IgD-negative memory B cell (primary cell): ENCODE measurements around the gene PROK1. TPM values are rescaled to one million over a fixed set of nuclear protein-coding genes. Genes with fewer than 3 reads are reported as not detected.
A peak's percentile ranks its signal among the peaks of the same experiment; 100 is the strongest.

Source experiments
- H3K27ac Mint-ChIP-seq, 3 donors: one replicate each; pipeline ENCODE4 v1.8.0; 2020 to 2022; ENCODE audit warnings: mild to moderate bottlenecking in 3 of 3, mixed read lengths in 3 of 3, moderate library complexity in 1 of 3
- H3K27me3 Mint-ChIP-seq: one replicate; pipeline ENCODE4 v1.8.0; 2021; ENCODE audit warnings: mixed read lengths
- H3K36me3 Mint-ChIP-seq: one replicate; pipeline ENCODE4 v1.8.0; 2020; ENCODE audit warnings: mild to moderate bottlenecking, mixed read lengths
- H3K4me1 Mint-ChIP-seq, 3 donors: one replicate each; pipeline ENCODE4 v1.8.0; 2020 to 2022; ENCODE audit warnings: mixed read lengths in 3 of 3, mild to moderate bottlenecking in 1 of 3
- H3K4me3 Mint-ChIP-seq, 4 donors: one replicate each; pipeline ENCODE4 v1.8.0; 2020 to 2022; ENCODE audit warnings: mild to moderate bottlenecking in 4 of 4, mixed read lengths in 4 of 4, moderate library complexity in 3 of 4
- H3K9me3 Mint-ChIP-seq, 3 donors: one replicate each; pipeline ENCODE4 v1.8.0; 2020 to 2021; ENCODE audit warnings: mixed read lengths in 3 of 3, mild to moderate bottlenecking in 1 of 3
- polyA plus RNA-seq: library from polyadenylated mRNA; unstranded; fragments of 300-500 nt; fragmentation: Illumina TruSeq; gene quantifications from one replicate; pipeline ENCODE4 v1.2.3, GENCODE V29; 2021

The PROK1 gene
- polyA plus RNA-seq, 1 donor from 2014 or later, result not detected

- Mint-ChIP-seq H3K27me3 (peaks cover 10% of the 10 kb centered on the region), H3K27ac (no peak overlapping the region), H3K4me1 (no peaks in the 10 kb centered on the region), H3K36me3 (peaks cover 5% of the 10 kb centered on the region), H3K4me3 (no peak overlapping the region), H3K9me3 (no peaks in the 10 kb centered on the region)
Observed at GRCh38 chr1:110482662-110483307, 31.8 kb downstream of the PROK1 start.

DNA sequence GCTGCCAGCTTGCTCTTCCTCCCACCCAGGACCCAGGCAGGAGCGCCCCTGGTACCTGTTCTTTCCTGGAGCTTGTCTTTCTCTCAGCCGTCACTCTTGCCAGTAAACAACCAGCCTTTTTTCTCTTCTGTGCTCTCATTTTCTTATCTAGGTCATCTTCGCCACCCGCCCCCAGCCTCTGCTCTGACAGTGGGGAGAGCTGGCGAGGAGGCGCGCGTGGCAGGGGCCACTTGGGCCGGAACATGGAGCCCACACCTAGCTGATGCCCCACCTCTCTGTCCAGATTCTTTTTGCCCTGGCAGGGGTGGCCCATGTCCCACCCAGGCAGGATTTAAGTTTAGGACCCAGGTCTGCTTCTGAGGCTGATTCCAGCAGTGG is 32.3 kb downstream of the PROK1 start:
- no peaks in the 10 kb centered on the region for H3K4me1 Mint-ChIP-seq
- H3K27me3 Mint-ChIP-seq, result peaks cover 10% of the 10 kb centered on the region
- H3K9me3 Mint-ChIP-seq, result no peaks in the 10 kb centered on the region
- H3K4me3 Mint-ChIP-seq, result no peak overlapping the region
- H3K27ac Mint-ChIP-seq, result peak overlapping the region in 1 of 3 donors; percentile 16
- H3K36me3 Mint-ChIP-seq, result peaks cover 5% of the 10 kb centered on the region

GRCh38 chr1:110484801-110485200 is 33.9 kb downstream of the PROK1 start:
- no peaks in the 10 kb centered on the region for H3K4me1 Mint-ChIP-seq
- no peak overlapping the region for H3K4me3 Mint-ChIP-seq
- no peaks in the 10 kb centered on the region for H3K9me3 Mint-ChIP-seq
- H3K36me3 Mint-ChIP-seq, result peaks cover 4% of the 10 kb centered on the region
- H3K27me3 Mint-ChIP-seq, result peaks cover 10% of the 10 kb centered on the region
- no peak overlapping the region for H3K27ac Mint-ChIP-seq

DNA sequence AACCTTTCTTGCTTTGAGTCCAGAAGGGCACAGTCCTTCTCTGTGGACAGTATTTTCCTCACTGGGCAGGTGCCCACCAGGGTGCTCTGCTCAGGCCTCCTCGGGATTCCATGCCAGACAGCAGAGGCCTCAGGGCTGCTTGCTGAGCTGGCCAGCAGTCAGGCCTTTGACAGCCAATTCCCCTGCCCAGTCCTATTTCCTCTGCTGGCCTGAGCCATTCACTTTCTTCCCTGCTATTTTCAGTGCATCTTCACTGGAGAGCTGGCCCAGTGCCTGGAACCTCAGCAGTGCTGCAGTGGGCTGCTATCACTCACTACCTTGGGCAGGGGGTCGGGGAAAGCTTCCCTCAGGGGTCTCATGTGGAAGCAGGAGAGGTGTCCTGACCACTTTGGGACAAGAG is 34.8 kb downstream of the PROK1 start:
- Mint-ChIP-seq H3K4me3 (no peak overlapping the region), H3K27ac (no peak overlapping the region), H3K4me1 (no peaks in the 10 kb centered on the region), H3K27me3 (peaks cover 8% of the 10 kb centered on the region), H3K36me3 (no peaks in the 10 kb centered on the region), H3K9me3 (no peaks in the 10 kb centered on the region)

- Mint-ChIP-seq H3K27me3 (peaks cover 8% of the 10 kb centered on the region), H3K27ac (no peak overlapping the region)
Observed at GRCh38 chr1:110487726-110488125, 36.8 kb downstream of the PROK1 start.

DNA sequence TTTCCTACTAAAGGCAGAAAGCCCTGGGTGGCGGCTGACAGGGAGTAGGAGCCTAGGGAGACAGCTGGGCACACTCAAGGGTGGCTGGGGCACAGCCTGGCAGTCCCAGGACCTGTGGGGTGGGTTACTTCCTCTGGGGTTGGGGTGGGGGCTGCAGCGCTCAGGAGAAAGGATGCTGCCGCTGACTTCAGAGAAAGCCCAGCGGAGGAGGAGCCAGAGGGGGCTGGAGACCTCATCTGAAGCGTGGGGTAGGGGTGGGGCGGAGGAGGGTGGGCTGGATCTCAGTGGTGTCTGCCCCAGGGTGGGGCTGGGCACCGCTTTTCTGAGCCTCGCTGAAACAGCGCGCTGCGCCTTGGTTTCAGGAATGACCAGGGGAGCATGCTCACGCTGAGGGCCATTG is 37.2 kb downstream of the PROK1 start:
- Mint-ChIP-seq H3K4me3 (no peak overlapping the region), H3K4me1 (no peaks in the 10 kb centered on the region), H3K36me3 (no peaks in the 10 kb centered on the region), H3K27ac (no peak overlapping the region), H3K9me3 (no peaks in the 10 kb centered on the region), H3K27me3 (peaks cover 6% of the 10 kb centered on the region)

More at GRCh38 chr1:110487726-110488125, 36.8 kb downstream of the PROK1 start:
- no peak overlapping the region for H3K4me3 Mint-ChIP-seq
- no peaks in the 10 kb centered on the region for H3K9me3 Mint-ChIP-seq
- no peaks in the 10 kb centered on the region for H3K4me1 Mint-ChIP-seq
- H3K36me3 Mint-ChIP-seq, result no peaks in the 10 kb centered on the region

DNA sequence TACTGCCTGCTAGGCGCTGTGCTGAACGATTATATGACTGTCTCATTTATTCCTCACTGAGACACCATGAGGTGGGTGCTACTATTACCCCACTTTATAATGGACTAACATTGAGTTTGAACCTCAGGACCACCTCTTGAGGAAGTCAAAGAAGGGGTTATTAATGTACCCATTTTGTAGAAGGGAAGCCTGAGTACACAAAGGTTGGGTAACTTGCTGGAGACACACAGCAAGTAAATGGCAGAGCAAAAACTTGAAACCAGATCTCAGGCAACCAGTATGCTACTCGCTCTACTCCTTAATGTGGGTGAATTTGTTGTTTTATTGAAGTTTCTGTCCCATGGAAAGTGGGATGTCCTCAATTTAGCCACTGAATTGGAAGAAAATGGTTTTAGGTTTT is 37.9 kb downstream of the PROK1 start:
- Mint-ChIP-seq H3K4me1 (no peaks in the 10 kb centered on the region), H3K4me3 (no peak overlapping the region), H3K36me3 (no peaks in the 10 kb centered on the region), H3K27ac (peak overlapping the region in 1 of 3 donors; percentile 24), H3K9me3 (no peaks in the 10 kb centered on the region), H3K27me3 (peaks cover 2% of the 10 kb centered on the region)

DNA sequence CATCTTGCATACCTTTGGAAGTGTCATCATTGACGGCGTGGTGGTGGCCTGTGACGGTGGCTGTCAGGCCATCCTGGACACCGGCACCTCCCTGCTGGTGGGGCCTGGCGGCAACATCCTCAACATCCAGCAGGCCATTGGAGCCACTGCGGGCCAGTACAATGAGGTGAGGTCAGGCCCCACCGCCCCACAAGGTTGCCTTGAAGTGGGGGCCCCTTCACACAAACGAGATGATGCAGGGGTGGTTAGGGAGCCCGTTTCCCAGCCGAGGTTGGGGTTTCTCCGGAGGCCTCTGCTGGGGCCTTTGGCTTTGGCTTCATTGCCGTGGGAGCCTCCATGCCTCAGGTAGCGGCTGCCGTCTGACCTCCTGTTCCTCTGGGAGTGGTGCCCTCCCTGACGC is 38.5 kb downstream of the PROK1 start:
- no peak overlapping the region for H3K4me3 Mint-ChIP-seq
- peaks cover 2% of the 10 kb centered on the region for H3K27me3 Mint-ChIP-seq
- H3K36me3 Mint-ChIP-seq, result no peaks in the 10 kb centered on the region
- no peaks in the 10 kb centered on the region for H3K4me1 Mint-ChIP-seq
- no peak overlapping the region for H3K27ac Mint-ChIP-seq
- H3K9me3 Mint-ChIP-seq, result no peaks in the 10 kb centered on the region

GRCh38 chr1:110489973-110490542 is 39.1 kb downstream of the PROK1 start:
- H3K27me3 Mint-ChIP-seq, result peaks cover 1% of the 10 kb centered on the region
- H3K36me3 Mint-ChIP-seq, result no peaks in the 10 kb centered on the region
- no peaks in the 10 kb centered on the region for H3K4me1 Mint-ChIP-seq

GRCh38 chr1:110490791-110491451 is 40.0 kb downstream of the PROK1 start:
- H3K9me3 Mint-ChIP-seq, result no peaks in the 10 kb centered on the region
- no peak overlapping the region for H3K4me3 Mint-ChIP-seq
- peak overlapping the region in 1 of 3 donors; percentile 9 for H3K27ac Mint-ChIP-seq
- no peaks in the 10 kb centered on the region for H3K27me3 Mint-ChIP-seq
- H3K4me1 Mint-ChIP-seq, result no peaks in the 10 kb centered on the region
- no peaks in the 10 kb centered on the region for H3K36me3 Mint-ChIP-seq

More at GRCh38 chr1:110489973-110490542, 39.1 kb downstream of the PROK1 start:
- Mint-ChIP-seq H3K4me3 (no peak overlapping the region), H3K27ac (no peak overlapping the region), H3K9me3 (no peaks in the 10 kb centered on the region)

DNA sequence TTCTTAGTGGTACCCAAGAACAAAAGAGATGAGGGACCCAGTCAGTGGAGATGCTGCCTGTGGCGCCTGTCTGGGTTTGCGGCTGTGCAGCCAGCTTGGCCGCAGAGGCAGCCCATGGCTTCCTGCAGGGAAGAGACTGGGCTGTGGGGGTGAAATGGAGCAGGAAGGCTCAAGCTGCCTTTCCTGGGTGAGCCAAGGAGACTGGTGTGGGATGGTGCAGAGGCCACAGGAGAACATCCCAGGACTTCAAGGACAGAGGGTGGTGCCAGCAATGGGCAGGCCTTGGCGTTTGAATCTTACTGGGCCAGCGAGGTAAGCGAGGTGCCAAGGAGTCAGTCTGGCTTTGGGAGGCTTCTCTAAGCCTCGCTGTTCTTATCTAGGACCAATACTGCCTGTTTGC is 41.6 kb downstream of the PROK1 start:
- no peaks in the 10 kb centered on the region for H3K36me3 Mint-ChIP-seq
- H3K4me3 Mint-ChIP-seq, result no peak overlapping the region
- no peaks in the 10 kb centered on the region for H3K27me3 Mint-ChIP-seq
- no peaks in the 10 kb centered on the region for H3K4me1 Mint-ChIP-seq
- H3K9me3 Mint-ChIP-seq, result no peaks in the 10 kb centered on the region
- no peak overlapping the region for H3K27ac Mint-ChIP-seq

DNA sequence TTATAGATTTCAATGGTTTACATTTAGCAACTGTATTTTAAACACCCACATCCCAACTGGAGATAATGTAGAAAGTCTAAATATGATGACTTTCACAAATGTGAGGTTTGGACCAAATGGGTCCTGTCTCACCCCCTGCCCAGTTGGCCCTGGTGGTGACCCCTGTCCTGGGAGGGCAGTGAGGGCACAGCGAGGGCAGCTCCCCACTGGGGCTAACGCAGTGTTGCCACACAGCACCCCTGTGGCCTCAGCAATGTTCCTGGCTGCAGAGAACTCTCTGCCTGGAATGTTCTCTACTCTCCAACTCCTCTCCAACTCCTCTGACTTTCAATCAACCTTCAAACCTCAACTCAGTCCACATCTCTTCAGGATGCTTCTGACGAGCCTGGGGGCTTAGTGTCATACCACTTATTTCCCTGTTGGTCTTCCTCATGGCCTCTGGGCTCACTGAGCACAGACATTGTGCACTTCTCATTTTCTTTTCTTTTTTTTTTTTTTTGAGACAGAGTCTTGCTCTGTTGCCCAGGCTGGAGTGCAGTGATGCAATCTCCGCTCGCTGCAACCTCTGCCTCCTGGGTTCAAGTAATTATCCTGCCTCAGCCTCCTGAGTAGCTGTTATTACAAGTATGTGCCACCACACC is 42.2 kb downstream of the PROK1 start:
- Mint-ChIP-seq H3K27me3 (no peaks in the 10 kb centered on the region), H3K9me3 (no peaks in the 10 kb centered on the region), H3K27ac (no peak overlapping the region), H3K4me3 (no peak overlapping the region), H3K4me1 (no peaks in the 10 kb centered on the region), H3K36me3 (no peaks in the 10 kb centered on the region)

GRCh38 chr1:110494036-110494435 is 43.1 kb downstream of the PROK1 start:
- no peak overlapping the region for H3K27ac Mint-ChIP-seq

DNA sequence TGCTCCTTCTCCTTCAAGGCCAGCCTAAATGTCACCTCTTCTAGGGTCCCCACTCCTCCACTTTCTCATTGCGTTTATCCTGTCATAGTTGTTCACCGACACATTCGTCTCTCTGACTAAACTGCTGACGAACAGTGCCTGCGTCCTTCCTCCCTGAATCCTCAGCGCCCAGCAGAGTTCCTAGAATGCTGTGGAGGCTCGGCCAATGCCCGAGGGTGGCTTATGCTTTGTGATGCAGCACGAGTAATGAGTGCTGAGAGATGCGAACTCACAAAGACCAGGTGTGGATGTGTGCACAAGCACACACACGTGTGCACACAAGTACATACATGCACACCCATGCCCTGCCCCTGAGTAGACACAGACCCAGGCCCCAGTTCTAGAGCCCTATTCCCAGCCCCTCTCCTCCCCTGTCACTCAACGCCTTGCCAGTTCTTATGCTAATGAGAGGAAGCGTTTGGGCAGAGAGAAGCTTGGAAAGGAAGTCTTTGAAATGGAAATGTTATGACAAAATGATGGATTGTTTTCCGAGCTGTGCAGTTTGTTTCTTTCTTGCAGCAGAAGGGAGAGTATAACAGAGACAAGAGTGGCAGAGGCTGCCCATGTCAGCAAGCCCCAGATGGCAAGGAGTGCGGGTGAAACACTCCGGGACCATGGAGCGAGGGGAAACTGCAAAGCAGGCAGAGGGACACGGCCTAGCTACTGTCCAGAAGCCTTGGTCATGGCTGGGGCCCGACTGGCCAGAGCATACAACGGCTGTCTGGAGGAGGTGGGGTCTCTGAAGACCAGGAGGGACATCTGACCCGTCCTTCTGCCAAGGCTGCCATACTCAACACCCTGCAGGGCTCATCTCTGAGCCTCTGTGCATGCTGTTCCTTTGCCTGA is 43.8 kb downstream of the PROK1 start:
- no peaks in the 10 kb centered on the region for H3K27me3 Mint-ChIP-seq
- no peaks in the 10 kb centered on the region for H3K4me1 Mint-ChIP-seq
- peak overlapping the region in 1 of 4 donors; percentile 21 for H3K4me3 Mint-ChIP-seq
- H3K27ac Mint-ChIP-seq, result no peak overlapping the region
- no peaks in the 10 kb centered on the region for H3K36me3 Mint-ChIP-seq
- H3K9me3 Mint-ChIP-seq, result no peaks in the 10 kb centered on the region

More at GRCh38 chr1:110494036-110494435, 43.1 kb downstream of the PROK1 start:
- no peaks in the 10 kb centered on the region for H3K4me1 Mint-ChIP-seq
- H3K4me3 Mint-ChIP-seq, result no peak overlapping the region
- H3K9me3 Mint-ChIP-seq, result no peaks in the 10 kb centered on the region
- H3K36me3 Mint-ChIP-seq, result no peaks in the 10 kb centered on the region
- H3K27me3 Mint-ChIP-seq, result no peaks in the 10 kb centered on the region
